Measurements from ENCODE around the gene KCNQ1. TPM values are rescaled to one million over a fixed set of nuclear protein-coding genes. Genes with fewer than 3 reads are reported as not detected.

KCNQ1 gene
- polyA plus RNA-seq, 1 donor (not counting 4 experiments of a cell fraction or from before 2014, with no cell fraction given) = not detected

DNA sequence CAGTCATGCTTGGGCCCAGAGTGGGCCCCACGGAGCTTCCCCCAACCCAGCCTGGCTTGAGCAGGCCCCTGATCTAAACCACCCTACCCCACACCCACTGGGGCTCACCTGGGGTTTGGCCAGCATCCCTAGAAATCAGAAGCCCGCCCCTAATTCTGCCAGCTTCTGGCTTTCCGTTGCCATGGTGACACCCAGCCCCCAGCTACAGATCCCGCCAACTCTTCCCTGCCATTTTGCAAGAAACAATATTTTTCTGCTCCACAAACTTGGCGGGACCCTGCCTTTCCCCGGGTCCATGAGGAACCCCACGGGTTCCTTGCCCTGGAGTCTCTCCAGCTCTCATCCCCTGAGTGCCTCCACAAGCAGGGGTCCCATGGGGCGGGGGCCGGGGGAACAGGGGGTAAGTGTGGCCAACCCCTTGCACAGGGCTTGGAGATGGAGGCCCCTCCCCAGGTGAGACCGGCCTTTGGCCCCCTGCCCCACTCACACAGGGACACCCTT lies 350.7 kb downstream of the KCNQ1 start:
- TF ChIP-seq EZH2 (IDR thresholded peaks at IDR 0.05; ENCODE audit: low read length) = no peak
- TF ChIP-seq, protein P1, sequence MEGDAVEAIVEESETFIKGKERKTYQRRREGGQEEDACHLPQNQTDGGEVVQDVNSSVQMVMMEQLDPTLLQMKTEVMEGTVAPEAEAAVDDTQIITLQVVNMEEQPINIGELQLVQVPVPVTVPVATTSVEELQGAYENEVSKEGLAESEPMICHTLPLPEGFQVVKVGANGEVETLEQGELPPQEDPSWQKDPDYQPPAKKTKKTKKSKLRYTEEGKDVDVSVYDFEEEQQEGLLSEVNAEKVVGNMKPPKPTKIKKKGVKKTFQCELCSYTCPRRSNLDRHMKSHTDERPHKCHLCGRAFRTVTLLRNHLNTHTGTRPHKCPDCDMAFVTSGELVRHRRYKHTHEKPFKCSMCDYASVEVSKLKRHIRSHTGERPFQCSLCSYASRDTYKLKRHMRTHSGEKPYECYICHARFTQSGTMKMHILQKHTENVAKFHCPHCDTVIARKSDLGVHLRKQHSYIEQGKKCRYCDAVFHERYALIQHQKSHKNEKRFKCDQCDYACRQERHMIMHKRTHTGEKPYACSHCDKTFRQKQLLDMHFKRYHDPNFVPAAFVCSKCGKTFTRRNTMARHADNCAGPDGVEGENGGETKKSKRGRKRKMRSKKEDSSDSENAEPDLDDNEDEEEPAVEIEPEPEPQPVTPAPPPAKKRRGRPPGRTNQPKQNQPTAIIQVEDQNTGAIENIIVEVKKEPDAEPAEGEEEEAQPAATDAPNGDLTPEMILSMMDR (optimal IDR thresholded peaks at IDR 0.05 in 1 of 3, IDR thresholded peaks at IDR 0.05 in 1 of 3, conservative IDR thresholded peaks at IDR 0.05 in 1 of 3; ENCODE audit: extremely low read depth in 1 of 3, insufficient read depth in 2 of 3, low read length in 3 of 3) = no peak
- H3K9ac ChIP-seq (ENCODE audit: control insufficient read depth, extremely low read depth, insufficient read depth, low read length) = no peak overlapping the region
- no peak overlapping the region for H3K27ac ChIP-seq (ENCODE audit: control insufficient read depth, insufficient read depth, low read length)
- H3K27me3 ChIP-seq (ENCODE audit: control insufficient read depth, extremely low read depth, insufficient read depth, low read length) = peaks cover 30% of the 10 kb centered on the region
- no peaks in the 10 kb centered on the region for H3K36me3 ChIP-seq (ENCODE audit: control insufficient read depth in 2 of 2, extremely low read depth in 1 of 2, insufficient read depth in 2 of 2, low read length in 2 of 2)
- H3K79me2 ChIP-seq (ENCODE audit: control insufficient read depth, insufficient read depth, low read length) = no peaks in the 10 kb centered on the region
- H3K4me3 ChIP-seq (ENCODE audit: control insufficient read depth in 2 of 3, extremely low read depth in 1 of 3, insufficient read depth in 2 of 3, low read depth in 1 of 3, low read length in 3 of 3) = no peak overlapping the region
- DNase-seq (ENCODE audit: low read depth, low spot score) (no peak), FAIRE-seq (no peak)
- H4K20me1 ChIP-seq (ENCODE audit: control insufficient read depth, extremely low read depth, insufficient read depth, low read length) = no peaks in the 10 kb centered on the region
- dilution Hi-C loops (cut with MboI; ENCODE audit: extremely low pct_ligation_motif_present, low sequenced_read_pairs) = no loop called here
- no peak overlapping the region for H2AFZ ChIP-seq (ENCODE audit: control insufficient read depth, low read length)
- no peaks in the 10 kb centered on the region for H3K4me1 ChIP-seq (ENCODE audit: control insufficient read depth, extremely low read depth, insufficient read depth, low read length)
- H3K4me2 ChIP-seq (ENCODE audit: control insufficient read depth, extremely low read depth, insufficient read depth, low read depth, low read length) = no peak overlapping the region
- H3K9me1 ChIP-seq (ENCODE audit: control insufficient read depth, extremely low read depth, insufficient read depth, low read length) = no peaks in the 10 kb centered on the region
- no peaks in the 10 kb centered on the region for H3K9me3 ChIP-seq (ENCODE audit: control insufficient read depth, low read depth, low read length)

- Histone ChIP-seq H3K4me3 (ENCODE audit: control insufficient read depth in 2 of 3, extremely low read depth in 1 of 3, insufficient read depth in 2 of 3, low read depth in 1 of 3, low read length in 3 of 3) (no peak overlapping the region), H3K27me3 (ENCODE audit: control insufficient read depth, extremely low read depth, insufficient read depth, low read length) (peaks cover 25% of the 10 kb centered on the region)
Observed at GRCh38 chr11:2796091-2796490, 351.3 kb downstream of the KCNQ1 start.

More at GRCh38 chr11:2796091-2796490, 351.3 kb downstream of the KCNQ1 start:
- DNase-seq (ENCODE audit: low read depth, low spot score) = no peak
- no peak for FAIRE-seq
- no peaks in the 10 kb centered on the region for H3K4me1 ChIP-seq (ENCODE audit: control insufficient read depth, extremely low read depth, insufficient read depth, low read length)
- H3K9ac ChIP-seq (ENCODE audit: control insufficient read depth, extremely low read depth, insufficient read depth, low read length) = no peak overlapping the region
- H3K4me2 ChIP-seq (ENCODE audit: control insufficient read depth, extremely low read depth, insufficient read depth, low read depth, low read length) = no peak overlapping the region
- H3K79me2 ChIP-seq (ENCODE audit: control insufficient read depth, insufficient read depth, low read length) = no peaks in the 10 kb centered on the region
- dilution Hi-C loops (cut with MboI; ENCODE audit: extremely low pct_ligation_motif_present, low sequenced_read_pairs) = no loop called here
- no peak overlapping the region for H2AFZ ChIP-seq (ENCODE audit: control insufficient read depth, low read length)
- no peaks in the 10 kb centered on the region for H3K9me3 ChIP-seq (ENCODE audit: control insufficient read depth, low read depth, low read length)
- no peak overlapping the region for H3K27ac ChIP-seq (ENCODE audit: control insufficient read depth, insufficient read depth, low read length)
- H3K9me1 ChIP-seq (ENCODE audit: control insufficient read depth, extremely low read depth, insufficient read depth, low read length) = no peaks in the 10 kb centered on the region
- H3K36me3 ChIP-seq (ENCODE audit: control insufficient read depth in 2 of 2, extremely low read depth in 1 of 2, insufficient read depth in 2 of 2, low read length in 2 of 2) = no peaks in the 10 kb centered on the region
- TF ChIP-seq, protein P1 (optimal IDR thresholded peaks at IDR 0.05 in 1 of 3, IDR thresholded peaks at IDR 0.05 in 1 of 3, conservative IDR thresholded peaks at IDR 0.05 in 1 of 3; ENCODE audit: extremely low read depth in 1 of 3, insufficient read depth in 2 of 3, low read length in 3 of 3) = no peak
- no peak for TF ChIP-seq EZH2 (IDR thresholded peaks at IDR 0.05; ENCODE audit: low read length)
- no peaks in the 10 kb centered on the region for H4K20me1 ChIP-seq (ENCODE audit: control insufficient read depth, extremely low read depth, insufficient read depth, low read length)

Data from keratinocyte (primary cell).